ENCODE data around the gene FNDC10. TPM values are rescaled to one million over a fixed set of nuclear protein-coding genes. Genes with fewer than 3 reads are reported as not detected.

Gene FNDC10
- total RNA-seq, 1 donor from 2014 or later = 7.4 TPM

DNA sequence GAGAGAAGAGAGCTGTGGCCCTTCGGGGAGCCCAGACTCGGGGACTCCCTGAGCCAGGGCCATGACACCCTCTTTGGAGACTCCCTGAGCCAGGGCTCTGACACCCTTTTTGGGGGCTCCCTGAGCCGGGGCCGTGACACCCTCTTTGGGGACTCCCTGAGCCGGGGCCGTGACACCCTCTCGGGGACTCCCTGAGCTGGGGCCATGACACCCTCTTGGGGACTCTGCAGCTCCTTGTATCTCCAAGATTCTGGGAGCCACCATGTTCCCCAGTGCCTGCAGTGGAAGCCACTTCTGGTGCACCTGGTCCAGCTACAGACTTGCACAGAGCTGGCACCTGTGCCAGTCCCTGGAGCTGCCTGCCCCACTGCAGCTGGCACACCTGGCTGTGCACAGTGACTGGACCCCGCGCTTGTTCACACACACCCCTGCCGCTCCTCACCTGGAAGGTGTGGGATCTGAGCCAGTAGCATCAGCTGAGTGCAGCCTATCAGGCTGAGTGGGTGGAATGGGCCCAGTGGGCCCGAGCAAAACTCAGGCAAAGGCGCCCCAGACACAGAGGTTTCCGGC lies 21.5 kb downstream of the FNDC10 start:
- TF ChIP-seq, protein P1, sequence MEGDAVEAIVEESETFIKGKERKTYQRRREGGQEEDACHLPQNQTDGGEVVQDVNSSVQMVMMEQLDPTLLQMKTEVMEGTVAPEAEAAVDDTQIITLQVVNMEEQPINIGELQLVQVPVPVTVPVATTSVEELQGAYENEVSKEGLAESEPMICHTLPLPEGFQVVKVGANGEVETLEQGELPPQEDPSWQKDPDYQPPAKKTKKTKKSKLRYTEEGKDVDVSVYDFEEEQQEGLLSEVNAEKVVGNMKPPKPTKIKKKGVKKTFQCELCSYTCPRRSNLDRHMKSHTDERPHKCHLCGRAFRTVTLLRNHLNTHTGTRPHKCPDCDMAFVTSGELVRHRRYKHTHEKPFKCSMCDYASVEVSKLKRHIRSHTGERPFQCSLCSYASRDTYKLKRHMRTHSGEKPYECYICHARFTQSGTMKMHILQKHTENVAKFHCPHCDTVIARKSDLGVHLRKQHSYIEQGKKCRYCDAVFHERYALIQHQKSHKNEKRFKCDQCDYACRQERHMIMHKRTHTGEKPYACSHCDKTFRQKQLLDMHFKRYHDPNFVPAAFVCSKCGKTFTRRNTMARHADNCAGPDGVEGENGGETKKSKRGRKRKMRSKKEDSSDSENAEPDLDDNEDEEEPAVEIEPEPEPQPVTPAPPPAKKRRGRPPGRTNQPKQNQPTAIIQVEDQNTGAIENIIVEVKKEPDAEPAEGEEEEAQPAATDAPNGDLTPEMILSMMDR (IDR thresholded peaks at IDR 0.05) = no peak
- H3K36me3 ChIP-seq = no peaks in the 10 kb centered on the region
- H3K9me3 ChIP-seq = no peaks in the 10 kb centered on the region
- H3K27me3 ChIP-seq = peaks cover 6% of the 10 kb centered on the region
- no peak overlapping the region for H3K4me3 ChIP-seq
- intact Hi-C loops (cut with DNase I) = no loop called here
- H3K4me1 ChIP-seq = peaks cover 4% of the 10 kb centered on the region
- DNase-seq (no peak), ATAC-seq (no peak)
- no peak overlapping the region for H3K27ac ChIP-seq

DNA sequence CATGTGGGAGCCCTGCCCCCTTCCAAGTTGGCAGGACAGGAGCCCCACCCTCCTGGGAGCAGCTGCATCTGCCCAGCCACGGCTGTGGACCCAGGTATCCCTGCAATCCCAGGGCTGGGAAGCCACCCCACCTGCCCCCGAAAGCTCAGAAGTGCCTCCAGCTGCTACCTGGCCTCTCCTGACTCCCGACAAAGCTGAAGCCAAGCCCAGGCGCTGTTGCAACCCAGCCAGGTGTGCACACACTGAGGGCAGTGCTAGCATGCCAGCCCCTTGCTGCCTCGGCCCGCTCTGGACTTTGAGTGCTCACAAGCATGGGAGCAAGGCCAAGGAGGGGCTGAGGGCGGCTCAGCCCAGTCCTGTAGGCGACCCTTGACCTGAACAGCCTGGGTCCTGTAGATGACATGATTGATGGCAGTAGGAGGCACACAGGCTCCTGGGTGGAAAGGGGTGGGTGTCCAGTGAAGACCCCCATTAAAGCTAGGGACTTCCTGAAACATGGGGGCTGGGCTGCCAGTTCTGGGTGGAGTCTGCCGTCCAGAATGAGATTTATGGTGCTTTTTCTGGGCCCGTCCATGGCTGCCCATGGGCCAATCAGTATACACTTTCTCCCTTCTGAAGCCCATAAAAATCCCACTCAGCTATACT lies 22.4 kb downstream of the FNDC10 start:
- Histone ChIP-seq H3K4me3 (no peak overlapping the region), H3K36me3 (no peaks in the 10 kb centered on the region), H3K27me3 (peaks cover 6% of the 10 kb centered on the region), H3K27ac (no peak overlapping the region), H3K4me1 (peaks cover 14% of the 10 kb centered on the region), H3K9me3 (no peaks in the 10 kb centered on the region)
- intact Hi-C loops (cut with DNase I) = no loop called here
- TF ChIP-seq, protein P1 (IDR thresholded peaks at IDR 0.05) = no peak
- no peak for ATAC-seq
- DNase-seq = no peak

DNA sequence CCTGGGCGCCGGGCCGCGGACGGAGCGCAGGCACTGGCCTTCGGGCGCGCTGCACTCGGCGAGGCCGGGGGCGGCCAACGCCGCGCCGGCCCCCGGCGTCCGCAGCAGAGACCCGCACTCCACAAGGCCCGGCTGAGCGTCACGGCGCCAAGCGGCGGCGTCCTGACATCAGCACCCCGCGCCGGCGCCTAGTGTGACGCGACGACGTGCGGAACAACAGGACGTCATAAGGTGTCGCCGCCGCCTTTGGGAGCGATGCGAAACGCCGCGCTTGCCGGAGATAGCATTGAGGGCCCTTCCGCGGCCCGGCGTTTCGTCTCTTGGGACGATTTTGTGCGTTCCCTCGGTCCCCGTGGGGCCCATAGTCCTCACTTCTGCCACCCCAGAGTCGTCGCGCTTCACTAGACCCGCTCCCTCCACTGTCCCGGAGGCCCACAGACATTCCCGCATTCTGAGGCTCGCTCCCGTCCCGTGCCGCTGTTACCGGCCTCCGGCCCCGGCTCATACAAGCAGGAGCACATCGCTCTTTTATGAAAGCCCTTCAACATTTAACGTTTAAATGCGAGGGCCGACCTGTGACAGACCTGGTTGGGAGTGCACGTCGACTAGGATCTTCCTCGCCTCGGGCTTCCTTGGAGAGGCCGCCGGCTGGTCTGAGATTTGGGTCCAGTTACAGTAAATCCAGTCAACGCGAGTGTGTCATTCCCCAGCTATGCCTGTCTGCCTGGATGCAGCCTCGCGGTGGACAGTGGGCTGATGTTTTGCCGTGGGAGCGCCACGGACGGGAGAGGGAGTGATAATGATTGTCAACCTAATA lies 25.0 kb downstream of the FNDC10 start, which contains the start of gene SSU72:
Gene SSU72 (minus strand): TSS at position 143 of the 817 bp plus-strand sequence. CDS start 306 bp downstream, outside the sequence.
- ATAC-seq (peak; percentile 95), DNase-seq (peak; percentile 96)
- peak within 1 kb of the TSS; percentile 98 for H3K4me3 ChIP-seq
- H3K9me3 ChIP-seq = no peaks in the 10 kb centered on the region
- peak within 1 kb of the TSS; percentile 99 for H3K27ac ChIP-seq
- TF ChIP-seq, protein P1 (IDR thresholded peaks at IDR 0.05) = no peak
- H3K36me3 ChIP-seq = peaks cover 9% of the 10 kb centered on the region
- intact Hi-C loops (cut with DNase I) = no loop called here
- no peaks in the 10 kb centered on the region for H3K27me3 ChIP-seq
- peaks cover 20% of the 10 kb centered on the region for H3K4me1 ChIP-seq

DNA sequence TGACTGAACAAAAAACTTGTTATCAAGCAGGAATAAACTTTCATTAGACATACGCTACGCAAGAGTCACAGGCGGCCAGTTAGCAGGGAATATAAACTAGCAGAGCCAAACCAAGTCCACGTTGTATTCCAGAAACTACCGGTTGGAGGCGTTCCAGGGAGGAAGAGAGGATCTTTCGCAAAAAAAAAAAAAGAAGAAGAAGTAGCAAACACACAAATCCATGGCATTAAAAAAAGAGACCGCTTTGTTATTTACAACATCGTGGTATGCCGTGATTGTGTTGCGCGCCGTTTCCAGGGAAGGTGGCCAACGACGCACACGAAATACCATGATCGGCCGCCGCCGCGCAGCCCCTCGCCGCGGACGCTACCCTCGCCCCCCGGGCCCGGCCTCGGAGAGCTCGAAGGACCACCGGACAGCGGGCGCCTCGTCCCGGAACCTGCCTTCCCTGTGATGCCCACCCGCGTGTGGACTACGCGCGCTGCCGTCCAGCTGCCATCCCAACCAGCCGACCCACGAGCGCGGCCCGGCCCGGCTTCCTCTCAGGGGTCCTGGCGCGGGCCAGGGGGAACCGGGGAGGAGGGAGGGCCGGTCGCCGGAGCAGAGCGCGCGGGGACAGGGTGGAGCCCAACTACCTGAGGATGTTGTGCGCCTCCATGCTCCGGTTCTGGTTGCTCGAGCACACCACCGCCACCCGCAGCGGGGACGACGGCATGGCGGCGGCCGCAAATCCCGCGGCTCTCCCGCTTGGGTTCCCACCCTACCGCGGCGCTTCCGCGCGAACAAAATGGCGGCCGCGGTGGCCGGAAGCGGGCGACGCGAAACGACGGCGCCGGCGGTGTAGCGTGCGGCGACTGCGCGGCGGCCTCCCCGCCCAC lies 25.9 kb downstream of the FNDC10 start:
- intact Hi-C loops (cut with DNase I) = no loop called here
- peak; percentile 83 for ATAC-seq
- H3K4me3 ChIP-seq = peak overlapping the region; percentile 98
- peak; percentile 86 for DNase-seq
- no peaks in the 10 kb centered on the region for H3K9me3 ChIP-seq
- peak overlapping the region; percentile 99 for H3K27ac ChIP-seq
- H3K27me3 ChIP-seq = no peaks in the 10 kb centered on the region
- TF ChIP-seq, protein P1 (IDR thresholded peaks at IDR 0.05) = peak; percentile 14
- peaks cover 14% of the 10 kb centered on the region for H3K36me3 ChIP-seq
- H3K4me1 ChIP-seq = peaks cover 29% of the 10 kb centered on the region

DNA sequence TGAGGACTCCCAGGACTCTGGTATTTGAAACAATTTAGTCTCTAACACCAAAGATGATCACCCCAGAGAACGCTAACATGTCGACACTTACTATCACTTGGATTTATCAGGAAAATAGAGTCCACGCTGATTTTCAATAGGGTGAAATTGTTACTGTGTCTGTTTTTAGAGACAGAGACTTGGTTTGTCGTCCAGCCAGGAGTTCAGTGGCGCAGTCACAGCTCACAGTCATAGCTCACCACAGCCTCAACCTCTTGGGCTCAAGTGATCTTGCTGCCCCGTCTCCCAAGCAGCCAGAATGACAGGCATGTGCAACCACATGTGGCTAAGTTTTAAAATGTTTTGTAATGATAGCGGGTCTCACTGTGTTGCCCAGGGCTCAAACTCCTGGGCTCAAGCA lies 30.6 kb downstream of the FNDC10 start:
- H3K4me3 ChIP-seq = no peak overlapping the region
- intact Hi-C loops (cut with DNase I) = no loop called here
- ATAC-seq (no peak), DNase-seq (no peak)
- peaks cover 44% of the 10 kb centered on the region for H3K4me1 ChIP-seq
- no peaks in the 10 kb centered on the region for H3K27me3 ChIP-seq
- H3K27ac ChIP-seq = no peak overlapping the region
- H3K36me3 ChIP-seq = peaks cover 20% of the 10 kb centered on the region
- no peaks in the 10 kb centered on the region for H3K9me3 ChIP-seq
- TF ChIP-seq, protein P1 (IDR thresholded peaks at IDR 0.05) = no peak
